NCI-H526 treated with DMSO at 0.1 percent for 48 hours (cell line): ENCODE data around the gene SLC7A8.
"Not testable (repeated sequence)": the region's sequence is repeated elsewhere in the genome, so short reads cannot be mapped to it uniquely, and the experiment has no call there.

ENCODE experiments used
- DNase-seq: peaks from one replicate; lab custom pipeline; 2025; lab: John Stamatoyannopoulos, UW

SLC7A8 gene

GRCh38 chr14:23113431-23114119, 69.9 kb downstream of the SLC7A8 start:
- no peak for DNase-seq

- no peak for DNase-seq
These were observed 70.9 kb downstream of the SLC7A8 start for GRCh38 chr14:23112359-23113178.

DNA sequence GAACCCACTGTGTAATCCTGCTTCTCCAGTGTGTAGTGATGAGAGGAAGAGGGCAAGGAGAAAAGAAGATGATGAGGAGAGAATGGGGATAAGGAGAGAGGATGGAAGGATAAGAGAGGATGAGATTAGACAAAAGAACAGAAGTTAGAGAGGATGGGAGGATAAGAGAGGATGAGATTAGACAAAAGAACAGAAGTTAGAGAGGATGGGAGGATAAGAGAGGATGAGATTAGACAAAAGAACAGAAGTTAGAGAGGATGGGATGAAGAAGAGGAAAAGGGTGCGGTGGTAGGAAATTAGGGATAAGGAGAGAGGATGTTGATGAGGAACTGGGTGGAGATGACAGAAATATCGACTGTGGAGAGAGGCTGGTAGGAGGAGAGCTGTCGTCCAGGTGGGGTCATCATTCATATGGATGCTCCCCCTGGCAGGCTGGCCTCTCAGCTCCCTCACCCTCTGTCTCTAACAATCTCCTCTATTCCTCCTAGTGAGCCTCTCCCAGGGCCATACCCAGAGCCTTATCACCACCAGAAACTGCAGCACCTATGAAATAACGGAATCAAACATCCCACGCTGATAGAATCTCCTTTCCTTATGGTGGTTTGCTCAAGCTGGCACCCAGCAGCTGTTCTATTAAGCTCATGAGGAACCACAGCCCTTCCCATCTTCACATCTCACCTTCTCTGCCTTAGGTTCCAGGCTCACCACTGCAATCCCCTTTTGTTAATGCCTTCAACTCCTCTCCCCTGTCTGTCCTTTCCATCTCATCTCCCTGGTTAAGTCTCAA, 72.7 kb downstream of the SLC7A8 start:
- no peak for DNase-seq

GRCh38 chr14:23109769-23110168, 73.7 kb downstream of the SLC7A8 start:
- DNase-seq = no peak

GRCh38 chr14:23108169-23108568, 75.3 kb downstream of the SLC7A8 start:
- DNase-seq = not testable (repeated sequence)

- DNase-seq = not testable (repeated sequence)
These were observed 75.8 kb downstream of the SLC7A8 start for GRCh38 chr14:23107620-23108019.

GRCh38 chr14:23106747-23107045, 76.8 kb downstream of the SLC7A8 start:
- DNase-seq = no peak

DNA sequence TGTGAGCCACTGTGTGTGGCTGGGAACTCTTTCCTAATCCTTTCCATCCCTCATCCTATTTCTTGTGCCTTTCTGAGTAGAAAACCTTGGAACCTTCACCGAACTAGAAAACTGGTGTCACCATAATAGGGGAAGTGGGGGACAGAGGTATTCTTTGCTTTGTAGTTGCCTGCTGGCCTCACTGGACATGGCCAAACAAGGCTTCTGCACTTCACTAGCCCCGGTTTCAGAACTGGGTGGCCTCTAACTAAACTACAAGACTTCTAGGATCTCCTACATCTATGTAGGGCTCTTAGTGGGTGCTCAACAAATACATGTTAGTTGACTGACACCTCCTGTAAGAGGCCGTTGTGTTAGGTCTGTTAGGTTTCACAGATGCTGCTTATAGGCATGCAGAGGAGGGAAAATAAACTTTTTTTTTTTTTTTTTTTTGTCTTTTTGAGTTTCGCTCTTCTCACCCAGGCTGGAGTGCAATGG, 78.1 kb downstream of the SLC7A8 start:
- DNase-seq = no peak

GRCh38 chr14:23104591-23105347, 78.7 kb downstream of the SLC7A8 start, which contains the start of gene CIROP:
TSS of gene CIROP (minus strand) at chr14:23104989. CDS start at chr14:23104920, 69 bp downstream.
- no peak for DNase-seq

DNA sequence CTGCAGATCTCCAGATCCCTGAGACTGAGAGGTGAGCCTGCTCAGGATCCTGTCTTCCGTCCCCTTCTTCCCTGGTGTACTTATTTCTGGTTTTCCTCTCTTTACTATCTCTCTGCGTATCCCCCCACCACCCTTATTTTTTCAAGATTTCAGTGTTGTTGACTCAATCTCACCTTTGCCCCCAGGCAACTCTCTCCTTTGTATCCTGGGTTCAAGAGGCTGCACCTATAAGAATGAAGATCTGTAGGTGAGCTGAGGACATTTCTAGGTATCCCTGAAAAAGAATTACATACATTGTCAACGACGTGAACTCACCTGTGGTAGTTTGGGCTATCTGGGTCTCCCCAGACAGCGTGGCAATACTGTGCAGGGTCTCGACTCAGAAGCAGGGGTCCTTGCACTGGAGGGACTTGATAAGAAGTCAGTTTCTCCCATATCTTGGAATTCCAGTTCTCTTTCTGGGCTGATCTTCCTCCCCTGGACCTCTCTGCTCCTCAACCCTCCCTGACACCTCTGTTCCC, 79.3 kb downstream of the SLC7A8 start:
- no peak for DNase-seq

- no peak for DNase-seq
These were observed 79.9 kb downstream of the SLC7A8 start for GRCh38 chr14:23103581-23103980.

GRCh38 chr14:23102801-23103200, 80.7 kb downstream of the SLC7A8 start:
- no peak for DNase-seq

DNA sequence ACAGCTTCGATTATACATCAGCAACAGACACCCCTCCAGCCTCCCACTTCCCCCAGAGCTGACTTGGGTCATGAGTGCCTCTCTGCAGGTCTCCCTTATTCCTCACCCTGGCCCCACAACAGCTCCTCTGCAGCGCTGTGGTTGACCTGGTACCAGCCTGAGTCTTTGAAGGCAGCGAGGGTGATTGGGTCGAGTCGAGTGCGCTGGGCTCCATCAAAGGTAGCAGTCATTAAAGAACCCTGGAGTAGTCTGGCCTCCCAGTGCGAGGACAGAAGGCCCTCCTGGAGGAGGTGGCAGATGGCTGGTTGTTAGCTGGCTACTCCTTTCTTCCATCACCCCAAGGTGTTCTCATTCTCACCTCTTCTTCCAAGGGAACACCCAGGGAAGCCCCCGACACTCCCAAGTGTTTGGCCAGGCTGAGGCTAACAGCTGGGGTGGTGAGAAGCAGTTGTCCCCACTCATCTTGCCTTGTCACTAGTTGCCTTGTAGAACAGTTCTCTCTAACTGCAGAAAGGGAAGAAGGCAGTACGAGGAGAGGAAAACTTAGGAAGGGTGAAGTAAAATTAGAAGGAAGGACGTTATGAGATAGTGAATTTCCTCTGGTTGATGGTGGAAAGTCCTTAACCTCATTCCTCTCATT, 81.4 kb downstream of the SLC7A8 start:
- DNase-seq = no peak

- DNase-seq = no peak
These were observed 82.1 kb downstream of the SLC7A8 start for GRCh38 chr14:23101213-23101970.

DNA sequence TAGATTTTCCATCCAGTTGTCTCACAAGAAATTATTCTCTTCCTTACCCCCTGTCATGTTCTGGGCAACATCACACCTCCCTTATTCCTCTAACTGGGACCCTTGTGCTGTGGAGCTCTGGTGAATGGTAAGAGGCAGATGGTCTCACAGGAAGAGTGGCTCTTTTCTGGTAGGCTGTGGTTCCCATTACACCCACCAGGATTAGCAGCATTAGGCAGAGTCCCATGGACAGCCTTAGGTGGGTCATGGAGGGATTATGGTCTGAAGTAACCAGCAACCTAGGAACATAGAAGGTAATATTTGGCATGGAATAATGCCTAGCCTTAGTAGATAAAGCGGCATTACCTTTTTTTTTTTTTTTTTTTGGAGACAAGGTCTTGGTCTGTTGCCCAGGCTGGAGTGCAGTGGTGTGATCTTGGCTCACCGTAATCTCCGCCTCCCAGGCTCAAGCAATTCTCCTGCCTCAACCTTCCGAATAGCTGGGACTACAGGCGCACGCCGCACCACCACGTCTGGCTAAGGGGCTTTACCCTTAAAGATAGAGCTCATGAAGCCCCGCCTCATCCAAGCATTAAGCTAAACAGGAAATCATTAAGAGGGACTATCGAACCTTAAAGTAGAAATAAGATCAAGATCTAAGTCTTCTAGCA, 84.1 kb downstream of the SLC7A8 start:
- no peak for DNase-seq

DNA sequence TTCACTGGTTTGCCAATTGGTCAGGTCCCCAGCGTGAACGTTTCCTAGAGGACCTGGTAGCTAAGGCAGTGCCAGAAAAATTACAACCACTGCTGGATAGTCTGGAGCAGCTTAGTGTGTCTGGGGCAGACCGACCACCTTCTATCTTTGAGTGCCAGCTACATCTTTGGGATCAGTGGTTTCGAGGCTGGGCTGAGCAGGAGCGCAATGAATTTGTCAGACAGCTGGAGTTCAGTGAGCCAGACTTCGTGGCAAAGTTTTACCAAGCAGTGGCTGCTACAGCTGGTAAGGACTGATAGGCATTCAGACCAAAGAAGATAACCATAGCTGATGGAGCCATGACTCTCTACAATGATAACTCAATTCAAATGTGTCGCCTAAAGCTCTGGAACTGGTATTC, 85.7 kb downstream of the SLC7A8 start:
- no peak for DNase-seq

GRCh38 chr14:23095196-23096108, 88.0 kb downstream of the SLC7A8 start, which contains the start of gene C14orf119:
TSS of gene C14orf119 (plus strand) at chr14:23095505. CDS start at chr14:23097659, 2,154 bp downstream.
- DNase-seq = no peak

DNA sequence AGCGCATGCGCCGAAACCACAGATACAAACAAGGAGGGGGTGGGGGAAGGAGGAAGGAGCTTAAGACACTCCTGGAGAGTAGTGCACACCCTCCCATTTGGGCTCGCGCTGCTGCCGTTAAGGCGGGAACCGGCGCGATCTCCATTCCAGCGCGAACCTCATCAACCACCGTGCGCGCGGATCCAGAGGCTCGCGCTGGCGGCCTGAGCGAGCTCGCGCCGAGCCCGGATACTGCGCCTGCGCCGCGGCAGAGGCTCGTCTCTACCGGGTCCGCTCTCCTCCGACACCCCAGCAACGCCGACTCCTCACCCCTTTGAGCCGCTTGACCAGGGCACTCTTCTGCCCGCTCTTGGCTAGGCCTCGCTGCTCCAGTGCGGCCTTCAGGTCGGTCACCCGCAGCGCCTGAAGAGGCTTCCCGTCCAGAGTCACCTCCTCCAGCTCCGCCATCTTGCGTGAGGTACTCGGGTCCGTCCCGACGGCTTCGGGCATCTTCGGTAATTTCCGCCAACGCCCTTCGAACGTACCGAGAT, 88.7 kb downstream of the SLC7A8 start, which contains the start of gene ACIN1:
TSS of gene ACIN1 (minus strand) at position 471 of the 530 bp plus-strand sequence. CDS start at position 447, 24 bp downstream.
- DNase-seq = no peak
